GM12875 (cell line): Measurements from ENCODE around the gene ETF1.

Source experiments
- H3K4me3 ChIP-seq: one replicate; pipeline ENCODE4 v1.5.1; 2011; ENCODE audit warnings: low read depth, low read length, control low read depth
- CTCF ChIP-seq: IDR thresholded peaks from 2 replicates; pipeline ENCODE4 v1.5.1; 2011; ENCODE audit warnings: low read depth, mild to moderate bottlenecking, control low read depth, inconsistent platforms, low read length, moderate library complexity, borderline replicate concordance; ENCODE audit not compliant: insufficient read depth

Gene ETF1

GRCh38 chr5:138542956-138543729, at the start of gene ETF1:
Gene ETF1 (minus strand): TSS chr5:138543236. CDS start chr5:138542918, 318 bp downstream.
- peak within 1 kb of the TSS; percentile 93 for H3K4me3 ChIP-seq
- no peak for TF ChIP-seq CTCF

- TF ChIP-seq CTCF = no peak
- H3K4me3 ChIP-seq = no peak overlapping the region
Measured at GRCh38 chr5:138588013-138588788, 45.2 kb upstream of the ETF1 start.

GRCh38 chr5:138585157-138585556, 42.1 kb upstream of the ETF1 start:
- TF ChIP-seq CTCF = no peak
- H3K4me3 ChIP-seq = no peak overlapping the region

- no peak for TF ChIP-seq CTCF
Measured at GRCh38 chr5:138583984-138584637, 41.1 kb upstream of the ETF1 start.

GRCh38 chr5:138582959-138583358, 39.9 kb upstream of the ETF1 start:
- TF ChIP-seq CTCF = no peak
- no peak overlapping the region for H3K4me3 ChIP-seq

More at GRCh38 chr5:138583984-138584637, 41.1 kb upstream of the ETF1 start:
- no peak overlapping the region for H3K4me3 ChIP-seq

- TF ChIP-seq CTCF = no peak
- no peak overlapping the region for H3K4me3 ChIP-seq
Measured at GRCh38 chr5:138580777-138581176, 37.7 kb upstream of the ETF1 start.
